ENCODE measurements around the gene SEMA3D.

DNA sequence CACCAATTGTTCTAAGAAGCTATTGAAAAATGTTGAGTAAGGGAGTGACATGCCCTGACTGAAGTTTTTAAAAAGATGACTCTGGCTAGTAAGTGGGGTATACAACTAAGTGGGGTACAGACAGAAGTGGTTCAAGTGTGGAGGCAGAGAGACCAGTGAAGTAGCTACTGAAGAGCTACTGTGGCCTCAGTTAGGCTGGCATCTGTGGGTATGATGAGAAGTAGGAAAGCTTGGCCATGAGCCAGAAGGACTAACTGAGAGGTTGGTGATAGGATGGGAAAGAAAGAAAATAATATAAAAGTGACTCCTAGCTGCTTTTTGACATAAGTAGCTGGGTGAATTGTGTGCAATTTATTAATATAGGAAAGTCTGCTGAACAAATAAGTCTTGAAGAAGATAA is 176.6 kb downstream of the SEMA3D start:
- TF ChIP-seq POLR2AphosphoS5 (IDR thresholded peaks at IDR 0.05; ENCODE audit: low read depth, low read length) (no peak), POLR2A (IDR thresholded peaks at IDR 0.05; ENCODE audit: low read depth, low read length) (no peak)
